ENCODE results near the gene HOXA4. TPM values are rescaled to one million over a fixed set of nuclear protein-coding genes. Genes with fewer than 3 reads are reported as not detected.

Gene HOXA4
- total RNA-seq, 1 donor from 2014 or later, result not detected

- Mint-ChIP-seq H3K4me3 (peak overlapping the region; percentile 49), H3K27ac (no peak overlapping the region), H3K36me3 (no peaks in the 10 kb centered on the region), H3K9me3 (peaks cover 3% of the 10 kb centered on the region), H3K27me3 (ENCODE audit: insufficient read depth, low read depth) (peaks cover 95% of the 10 kb centered on the region), H3K4me1 (no peaks in the 10 kb centered on the region)
- Histone ChIP-seq H3K27ac (no peak overlapping the region), H3K36me3 (no peaks in the 10 kb centered on the region), H3K4me3 (no peak overlapping the region), H3K4me2 (no peak overlapping the region), H2AFZ (replicated peaks) (no peak overlapping the region), H3K9ac (no peak overlapping the region), H3K27me3 (peaks cover 100% of the 10 kb centered on the region), H3K4me1 (no peaks in the 10 kb centered on the region), H4K20me1 (ENCODE audit: low read depth) (peaks cover 100% of the 10 kb centered on the region), H3F3A (ENCODE audit: low read depth) (peaks cover 24% of the 10 kb centered on the region), H3K9me3 (ENCODE audit: low read depth) (no peaks in the 10 kb centered on the region), H3K79me2 (ENCODE audit: low read depth) (no peaks in the 10 kb centered on the region)
- TF ChIP-seq EZH2 (IDR thresholded peaks at IDR 0.05) (peak; percentile 94), CTCF (IDR thresholded peaks at IDR 0.05) (no peak), EZH2phosphoT487 (IDR thresholded peaks at IDR 0.05) (peak; percentile 86)
- peak; percentile 83 for DNase-seq (ENCODE audit: low spot score)
Measured at GRCh38 chr7:27108390-27109127, 22.0 kb downstream of the HOXA4 start.

- H3K4me3 Mint-ChIP-seq, result no peak overlapping the region
- peaks cover 97% of the 10 kb centered on the region for H3K27me3 Mint-ChIP-seq (ENCODE audit: insufficient read depth, low read depth)
- TF ChIP-seq EZH2phosphoT487 (IDR thresholded peaks at IDR 0.05) (peak; percentile 1), CTCF (IDR thresholded peaks at IDR 0.05) (no peak)
- no peaks in the 10 kb centered on the region for H3K4me1 Mint-ChIP-seq
- no peak overlapping the region for H3K27ac ChIP-seq
- H4K20me1 ChIP-seq (ENCODE audit: low read depth), result peaks cover 100% of the 10 kb centered on the region
- H3K4me3 ChIP-seq, result no peak overlapping the region
- H2AFZ ChIP-seq (replicated peaks), result no peak overlapping the region
- H3K4me2 ChIP-seq, result no peak overlapping the region
- no peaks in the 10 kb centered on the region for H3K4me1 ChIP-seq
- DNase-seq (ENCODE audit: low spot score), result no peak
- no peak overlapping the region for H3K27ac Mint-ChIP-seq
- peaks cover 16% of the 10 kb centered on the region for H3F3A ChIP-seq (ENCODE audit: low read depth)
- no peaks in the 10 kb centered on the region for H3K36me3 ChIP-seq
- no peak overlapping the region for H3K9ac ChIP-seq
- H3K36me3 Mint-ChIP-seq, result no peaks in the 10 kb centered on the region
- no peaks in the 10 kb centered on the region for H3K9me3 ChIP-seq (ENCODE audit: low read depth)
- peaks cover 100% of the 10 kb centered on the region for H3K27me3 ChIP-seq
- no peaks in the 10 kb centered on the region for H3K79me2 ChIP-seq (ENCODE audit: low read depth)
- peaks cover 3% of the 10 kb centered on the region for H3K9me3 Mint-ChIP-seq
Measured at GRCh38 chr7:27107391-27108381, 22.9 kb downstream of the HOXA4 start.

GRCh38 chr7:27106901-27107240 lies 23.7 kb downstream of the HOXA4 start:
- Histone ChIP-seq H3K4me1 (no peaks in the 10 kb centered on the region), H3K36me3 (no peaks in the 10 kb centered on the region), H3K27me3 (peaks cover 100% of the 10 kb centered on the region), H3K27ac (no peak overlapping the region), H3K79me2 (ENCODE audit: low read depth) (no peaks in the 10 kb centered on the region), H3F3A (ENCODE audit: low read depth) (peaks cover 11% of the 10 kb centered on the region), H4K20me1 (ENCODE audit: low read depth) (peaks cover 100% of the 10 kb centered on the region), H3K4me2 (no peak overlapping the region), H2AFZ (replicated peaks) (no peak overlapping the region), H3K4me3 (no peak overlapping the region), H3K9me3 (ENCODE audit: low read depth) (no peaks in the 10 kb centered on the region), H3K9ac (no peak overlapping the region)
- peaks cover 96% of the 10 kb centered on the region for H3K27me3 Mint-ChIP-seq (ENCODE audit: insufficient read depth, low read depth)
- no peaks in the 10 kb centered on the region for H3K36me3 Mint-ChIP-seq
- peaks cover 3% of the 10 kb centered on the region for H3K9me3 Mint-ChIP-seq
- no peak overlapping the region for H3K4me3 Mint-ChIP-seq
- no peaks in the 10 kb centered on the region for H3K4me1 Mint-ChIP-seq
- DNase-seq (ENCODE audit: low spot score), result no peak
- TF ChIP-seq CTCF (IDR thresholded peaks at IDR 0.05), result no peak
- TF ChIP-seq EZH2phosphoT487 (IDR thresholded peaks at IDR 0.05), result no peak
- TF ChIP-seq EZH2 (IDR thresholded peaks at IDR 0.05), result peak; percentile 80
- H3K27ac Mint-ChIP-seq, result no peak overlapping the region

Measured in neural progenitor cell (in vitro differentiated cells).